Measurements from ENCODE around the gene ZNF786. TPM values are rescaled to one million over a fixed set of nuclear protein-coding genes. Genes with fewer than 3 reads are reported as not detected.
"Not testable (repeated sequence)": the region's sequence is repeated elsewhere in the genome, so short reads cannot be mapped to it uniquely, and the experiment has no call there.

Gene ZNF786
- total RNA-seq, 2 experiments from 2014 or later: 7.7 to 8.1 TPM

DNA sequence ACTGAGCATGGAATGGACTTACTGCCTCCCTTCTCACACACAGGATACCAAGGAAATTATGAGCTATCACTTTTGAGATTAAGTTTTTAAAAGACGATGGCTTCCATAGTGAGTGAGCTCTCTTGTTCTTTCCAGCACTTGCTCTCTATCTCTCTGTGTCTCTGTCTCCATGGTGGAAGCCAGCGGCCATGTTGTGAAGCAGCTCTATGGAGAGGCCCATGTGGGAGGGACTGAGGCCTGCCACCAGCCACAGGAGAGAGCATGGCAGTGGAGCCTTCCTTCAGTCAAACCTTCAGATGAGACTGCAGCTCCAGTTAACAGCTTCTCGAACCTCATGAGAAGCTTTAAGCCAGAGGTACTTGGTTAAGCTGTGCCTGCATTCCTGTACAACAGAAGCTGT lies 41.7 kb downstream of the ZNF786 start:
- DNase-seq: no peak
- H3K27me3 Mint-ChIP-seq: peaks cover under 1% of the 10 kb centered on the region
- CTCF ChIA-PET: interaction anchor here (0.5 to 2.3 kb wide), 6 partner anchors 9 to 306 kb away, joined by 3 to 5 read pairs (median 4); no protein-coding TSS in a partner anchor
- H3K4me1 Mint-ChIP-seq: no peaks in the 10 kb centered on the region
- no peaks in the 10 kb centered on the region for H3K36me3 Mint-ChIP-seq (ENCODE audit: low read depth)
- no peak overlapping the region for H3K27ac Mint-ChIP-seq
- no peak overlapping the region for H3K4me3 Mint-ChIP-seq
- no peaks in the 10 kb centered on the region for H3K9me3 Mint-ChIP-seq
- POLR2A ChIA-PET: no interaction called here

DNA sequence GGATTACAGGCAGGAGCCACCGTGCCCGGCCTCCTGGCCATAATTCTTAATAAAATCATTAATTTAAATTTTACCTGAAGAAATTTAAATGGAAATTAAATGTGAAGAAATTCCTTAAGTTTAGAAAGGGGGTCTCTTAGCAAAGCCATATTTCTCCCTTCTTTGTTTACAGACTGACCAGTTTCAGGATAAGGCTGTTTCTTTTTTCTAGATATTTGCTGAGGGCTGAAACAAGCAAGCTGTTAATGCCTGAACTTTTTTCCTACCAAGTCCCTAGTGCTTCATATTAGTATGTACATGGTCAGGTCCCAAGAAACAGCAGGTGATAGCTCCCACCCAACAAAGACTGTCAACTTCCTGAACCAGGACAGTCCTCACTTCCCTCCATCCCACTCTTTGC lies 44.1 kb downstream of the ZNF786 start:
- no peak overlapping the region for H3K27ac Mint-ChIP-seq
- ChIA-PET CTCF (interaction anchor here (2.6 kb wide), 1 partner anchor 19 kb away, joined by 15 read pairs; no protein-coding TSS in a partner anchor), POLR2A (no interaction called here)
- no peak for DNase-seq
- H3K4me3 Mint-ChIP-seq: no peak overlapping the region
- no peaks in the 10 kb centered on the region for H3K27me3 Mint-ChIP-seq
- H3K9me3 Mint-ChIP-seq: no peaks in the 10 kb centered on the region
- H3K4me1 Mint-ChIP-seq: no peaks in the 10 kb centered on the region
- no peaks in the 10 kb centered on the region for H3K36me3 Mint-ChIP-seq (ENCODE audit: low read depth)

DNA sequence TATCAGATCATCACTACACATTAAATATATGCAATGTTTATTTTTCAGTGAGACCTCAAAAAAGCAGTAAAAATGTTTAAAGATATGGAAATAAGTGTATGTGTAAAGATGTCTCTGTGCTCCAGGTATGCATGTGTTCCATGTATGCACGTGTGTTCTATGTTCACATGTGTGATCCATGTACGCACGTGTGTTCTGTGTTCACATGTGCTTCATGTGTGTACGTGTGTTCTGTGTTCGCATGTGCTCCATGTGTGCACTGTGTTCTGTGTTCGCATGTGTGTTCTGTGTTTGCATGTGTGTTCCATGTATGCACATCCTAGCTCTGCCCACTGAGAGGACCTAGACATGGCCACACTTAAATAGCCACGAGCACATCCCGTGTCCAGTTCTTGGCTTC lies 46.6 kb downstream of the ZNF786 start:
- POLR2A ChIA-PET: no interaction called here
- Mint-ChIP-seq H3K27me3 (no peaks in the 10 kb centered on the region), H3K4me1 (no peaks in the 10 kb centered on the region), H3K36me3 (ENCODE audit: low read depth) (no peaks in the 10 kb centered on the region), H3K4me3 (no peak overlapping the region), H3K9me3 (no peaks in the 10 kb centered on the region), H3K27ac (no peak overlapping the region)
- CTCF ChIA-PET: interaction anchor here (1.1 kb wide), 1 partner anchor 22 kb away, joined by 5 read pairs; no protein-coding TSS in a partner anchor
- DNase-seq: no peak

DNA sequence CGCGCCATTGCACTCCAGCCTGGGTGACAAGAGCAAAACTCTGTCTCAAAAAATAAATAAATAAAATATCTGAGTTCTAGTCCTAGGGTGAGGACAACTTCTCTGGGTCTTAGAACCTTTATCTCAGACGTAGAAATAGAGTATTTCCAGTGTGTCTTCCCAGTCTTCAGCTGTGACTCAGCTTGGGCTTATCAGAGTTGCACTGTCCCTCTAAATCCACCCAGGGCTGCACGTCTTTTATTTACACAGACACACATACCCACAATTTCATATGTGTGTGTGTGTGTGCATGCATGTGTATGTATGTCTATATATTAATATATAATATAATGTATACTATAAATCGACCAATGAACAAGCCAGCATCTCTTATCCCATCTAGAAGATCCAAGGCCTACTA lies 49.2 kb downstream of the ZNF786 start:
- Mint-ChIP-seq H3K4me1 (no peaks in the 10 kb centered on the region), H3K36me3 (ENCODE audit: low read depth) (peaks cover 3% of the 10 kb centered on the region), H3K9me3 (peaks cover 14% of the 10 kb centered on the region), H3K27me3 (peaks cover 2% of the 10 kb centered on the region), H3K4me3 (no peak overlapping the region), H3K27ac (no peak overlapping the region)
- ChIA-PET POLR2A (no interaction called here), CTCF (no interaction called here)
- DNase-seq: no peak

DNA sequence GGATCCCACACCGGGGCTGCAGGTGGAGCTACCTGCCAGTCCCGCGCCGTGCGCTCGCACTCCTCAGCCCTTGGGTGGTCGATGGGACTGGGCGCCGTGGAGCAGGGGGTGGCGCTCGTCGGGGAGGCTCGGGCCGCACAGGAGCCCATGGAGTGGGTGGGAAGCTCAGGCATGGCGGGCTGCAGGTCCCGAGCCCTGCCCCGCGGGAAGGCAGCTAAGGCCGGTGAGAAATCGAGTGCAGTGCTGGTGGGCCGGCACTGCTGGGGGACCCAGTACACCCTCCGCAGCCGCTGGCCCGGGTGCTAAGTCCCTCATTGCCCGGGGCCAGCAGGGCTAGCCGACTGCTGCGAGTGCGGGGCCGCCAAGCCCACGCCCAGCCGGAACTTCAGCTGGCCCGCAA lies 51.9 kb downstream of the ZNF786 start:
- POLR2A ChIA-PET; H3K27ac Mint-ChIP-seq; H3K36me3 Mint-ChIP-seq (ENCODE audit: low read depth); H3K4me3 Mint-ChIP-seq; H3K4me1 Mint-ChIP-seq; DNase-seq; H3K27me3 Mint-ChIP-seq: not testable (repeated sequence)
- CTCF ChIA-PET: interaction anchor here (1.8 kb wide), 1 partner anchor 27 kb away, joined by 6 read pairs; no protein-coding TSS in a partner anchor
- H3K9me3 Mint-ChIP-seq: peaks cover 20% of the 10 kb centered on the region

DNA sequence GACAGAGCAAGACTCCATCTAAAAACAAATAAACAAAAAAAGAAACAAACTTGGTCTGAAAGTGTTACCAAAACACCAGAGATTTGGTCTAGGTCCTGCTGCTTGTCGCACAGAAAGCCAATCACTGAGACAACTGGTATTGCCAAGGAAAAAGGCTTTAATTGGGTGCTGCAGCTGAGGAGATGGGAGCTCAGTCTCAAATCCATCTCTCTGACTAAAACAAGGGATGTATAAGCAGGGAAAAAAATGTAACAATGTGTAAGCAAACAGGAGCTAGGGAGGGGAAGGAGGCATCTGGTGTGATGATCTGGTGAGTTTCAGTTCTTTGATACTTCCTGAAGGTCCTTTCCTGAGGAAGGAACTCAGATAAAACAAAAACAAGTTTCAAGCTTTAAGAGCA lies 53.8 kb downstream of the ZNF786 start:
- H3K9me3 Mint-ChIP-seq: peaks cover 20% of the 10 kb centered on the region
- peaks cover 2% of the 10 kb centered on the region for H3K4me1 Mint-ChIP-seq
- H3K27ac Mint-ChIP-seq: no peak overlapping the region
- peaks cover 3% of the 10 kb centered on the region for H3K36me3 Mint-ChIP-seq (ENCODE audit: low read depth)
- DNase-seq: no peak
- peaks cover 2% of the 10 kb centered on the region for H3K27me3 Mint-ChIP-seq
- ChIA-PET POLR2A (no interaction called here), CTCF (interaction anchor here (1.0 kb wide), 1 partner anchor 28 kb away, joined by 3 read pairs; no protein-coding TSS in a partner anchor)
- H3K4me3 Mint-ChIP-seq: no peak overlapping the region

DNA sequence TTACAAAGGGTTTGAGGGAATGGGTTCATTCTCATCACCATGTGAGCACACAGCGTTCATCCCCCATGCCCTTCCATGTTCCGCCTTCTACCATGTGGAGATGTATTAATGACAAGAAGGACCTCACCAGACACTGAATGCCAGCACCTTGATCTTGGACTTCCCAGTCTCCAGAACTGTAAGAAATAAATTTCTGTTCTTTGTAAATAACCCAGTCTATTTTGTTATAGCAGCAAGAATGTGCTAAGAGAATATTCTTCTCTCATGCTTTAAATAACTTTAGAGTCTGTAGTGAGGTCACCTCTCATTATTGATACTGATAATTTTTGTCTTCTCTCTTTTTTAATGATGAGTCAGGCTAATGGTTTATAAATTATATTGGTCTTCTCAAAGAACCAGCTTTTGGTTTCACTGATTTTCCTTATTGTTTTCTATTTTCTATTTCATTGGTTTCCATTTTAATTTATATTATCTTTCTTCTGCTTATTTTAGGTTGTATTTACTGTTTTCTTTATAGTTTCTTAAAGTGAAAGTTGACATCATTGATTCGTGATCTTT lies 59.1 kb downstream of the ZNF786 start:
- no peak for DNase-seq
- Mint-ChIP-seq H3K36me3 (ENCODE audit: low read depth) (no peaks in the 10 kb centered on the region), H3K4me1 (peaks cover 21% of the 10 kb centered on the region), H3K4me3 (no peak overlapping the region), H3K9me3 (peaks cover 6% of the 10 kb centered on the region), H3K27me3 (no peaks in the 10 kb centered on the region), H3K27ac (no peak overlapping the region)
- CTCF ChIA-PET: interaction anchor here (1.0 kb wide), 1 partner anchor 24 kb away, joined by 3 read pairs; no protein-coding TSS in a partner anchor
- POLR2A ChIA-PET: no interaction called here

DNA sequence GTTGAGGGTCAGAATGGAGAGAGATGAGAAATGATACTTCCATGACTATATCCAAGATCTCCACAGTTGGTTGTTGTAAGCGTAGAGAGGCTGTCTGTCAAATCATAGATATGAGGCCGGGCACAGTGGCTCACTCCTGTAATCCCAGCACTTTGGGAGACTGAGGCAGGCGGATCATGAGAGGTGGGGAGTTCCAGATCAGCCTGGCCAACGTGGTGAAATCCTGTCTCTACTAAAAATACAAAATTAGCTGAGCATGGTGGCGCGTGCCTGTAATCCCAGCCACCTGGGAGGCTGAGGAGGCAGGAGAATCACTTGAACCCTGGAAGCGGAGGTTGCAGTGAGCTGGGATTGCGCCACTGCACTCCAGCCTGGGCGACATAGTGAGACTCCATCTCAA lies 60.1 kb downstream of the ZNF786 start:
- H3K36me3 Mint-ChIP-seq (ENCODE audit: low read depth); DNase-seq; H3K27ac Mint-ChIP-seq; H3K4me3 Mint-ChIP-seq; H3K27me3 Mint-ChIP-seq; POLR2A ChIA-PET; H3K9me3 Mint-ChIP-seq: not testable (repeated sequence)
- CTCF ChIA-PET: interaction anchor here (1.1 to 1.7 kb wide), 2 partner anchors 28 to 35 kb away, joined by 3 to 4 read pairs; no protein-coding TSS in a partner anchor
- H3K4me1 Mint-ChIP-seq: peaks cover 31% of the 10 kb centered on the region

DNA sequence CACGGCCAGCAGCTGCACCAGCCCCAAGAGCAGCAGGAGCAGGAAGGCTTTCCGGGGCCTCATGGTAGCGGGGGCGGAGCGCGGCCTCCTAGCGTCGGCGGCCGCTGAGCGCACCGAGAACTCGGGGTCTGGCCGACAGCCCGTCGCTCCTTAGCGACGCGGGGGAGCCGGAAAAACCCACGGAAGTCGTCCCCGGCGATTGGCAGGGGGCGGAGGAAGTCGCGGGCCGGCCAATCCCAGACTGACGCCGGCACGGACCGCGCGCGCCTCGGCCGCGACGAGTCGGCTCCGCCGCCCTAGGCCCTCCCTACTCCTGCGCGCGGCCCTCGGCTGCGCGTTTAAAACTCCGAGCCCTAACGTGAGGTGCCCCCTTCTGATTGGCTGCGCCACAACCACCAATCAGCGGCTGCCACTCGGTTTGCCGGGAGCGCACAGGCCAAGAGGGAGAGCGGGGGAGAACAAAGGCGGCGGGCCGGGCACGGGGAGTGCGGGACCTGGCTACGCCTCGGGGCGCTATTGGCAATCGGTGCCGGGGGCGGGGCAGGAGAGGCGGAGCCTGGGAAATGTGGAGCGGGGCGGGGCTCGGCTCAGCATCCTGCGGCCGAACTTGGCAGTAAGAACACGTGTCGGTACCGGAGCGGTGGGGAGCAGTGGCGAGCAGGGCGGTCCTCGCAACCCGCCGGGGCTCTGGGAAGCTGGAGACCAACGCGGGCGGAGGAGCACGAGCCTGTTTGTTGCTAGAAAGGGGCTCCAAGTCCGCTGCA lies 62.0 kb downstream of the ZNF786 start, which contains the start of gene PDIA4:
Gene PDIA4, minus strand, starts transcription at position 160 of the 764 bp plus-strand sequence. Its CDS starts 97 bp downstream, at position 63.
- no peaks in the 10 kb centered on the region for H3K9me3 Mint-ChIP-seq
- no peaks in the 10 kb centered on the region for H3K27me3 Mint-ChIP-seq
- DNase-seq: peak; percentile 100
- peak within 1 kb of the TSS; percentile 96 for H3K4me3 Mint-ChIP-seq
- peaks cover 40% of the 10 kb centered on the region for H3K4me1 Mint-ChIP-seq
- ChIA-PET POLR2A (no interaction called here), CTCF (interaction anchor here (0.8 to 3.4 kb wide), 6 partner anchors 14 to 97 kb away, joined by 3 to 14 read pairs (median 4); partner anchors contain the start of gene ZNF425)
- peaks cover 13% of the 10 kb centered on the region for H3K36me3 Mint-ChIP-seq (ENCODE audit: low read depth)
- peak within 1 kb of the TSS; percentile 94 for H3K27ac Mint-ChIP-seq

DNA sequence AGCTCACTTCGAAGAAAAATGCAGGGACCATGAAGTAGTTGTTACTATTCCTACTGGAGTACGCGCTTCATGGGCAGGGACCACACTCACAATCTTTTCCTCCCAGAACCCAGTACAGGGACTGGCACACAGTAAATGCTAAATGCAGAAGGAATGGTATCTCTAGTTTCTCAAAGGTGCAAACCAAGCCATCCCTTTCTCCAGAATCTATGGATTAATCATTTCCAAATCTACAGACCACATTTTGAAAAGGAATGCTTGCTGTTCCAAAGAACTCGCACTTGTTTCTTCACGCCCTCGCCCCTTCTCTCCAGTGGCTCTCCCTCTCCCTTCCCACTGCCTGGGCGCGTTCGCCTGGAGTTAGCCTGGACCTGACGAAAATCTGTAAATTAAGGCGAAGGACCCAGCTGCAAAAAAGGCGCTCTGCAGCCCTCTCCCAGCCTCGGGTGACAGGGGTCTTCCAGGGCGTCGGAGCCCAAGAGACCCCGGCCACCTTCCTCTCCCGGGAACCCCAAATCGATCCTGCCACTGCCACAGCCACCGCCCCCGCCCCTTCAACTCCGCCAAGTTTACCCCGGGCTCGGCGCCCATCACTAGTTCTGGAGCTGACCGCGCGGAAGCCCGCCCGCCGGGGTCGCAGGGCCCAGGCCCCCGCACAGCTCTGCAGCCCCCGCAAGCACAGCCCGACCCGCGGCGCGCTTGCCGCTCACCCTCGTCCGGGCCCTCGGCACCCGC lies 62.7 kb downstream of the ZNF786 start:
- Mint-ChIP-seq H3K4me1 (peaks cover 46% of the 10 kb centered on the region), H3K27ac (peak overlapping the region; percentile 94), H3K27me3 (no peaks in the 10 kb centered on the region), H3K36me3 (ENCODE audit: low read depth) (peaks cover 18% of the 10 kb centered on the region), H3K9me3 (no peaks in the 10 kb centered on the region), H3K4me3 (peak overlapping the region; percentile 96)
- DNase-seq: no peak
- CTCF ChIA-PET: interaction anchor here (0.8 to 3.4 kb wide), 5 partner anchors 14 to 98 kb away, joined by 3 to 14 read pairs (median 4); partner anchors contain the start of gene ZNF425
- POLR2A ChIA-PET: no interaction called here

DNA sequence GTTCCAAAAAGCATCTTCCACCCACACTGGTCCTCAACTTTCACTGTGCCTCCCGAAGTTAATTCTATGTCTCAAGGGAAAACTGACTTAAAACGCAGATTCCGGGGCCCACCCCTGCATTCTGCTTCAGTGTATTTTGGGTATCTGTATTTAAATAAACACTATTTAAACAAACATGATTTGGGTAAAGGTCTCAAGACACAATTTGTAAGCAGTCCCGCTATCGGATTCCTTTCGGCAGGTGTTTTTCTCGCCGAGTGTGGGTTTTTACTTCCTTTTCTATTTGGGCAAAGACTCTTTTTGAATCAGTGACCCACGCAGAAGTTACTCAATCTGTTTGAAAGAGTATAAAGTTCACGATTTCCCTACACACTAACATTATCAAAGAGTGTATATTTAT lies 63.5 kb downstream of the ZNF786 start:
- H3K4me1 Mint-ChIP-seq: peaks cover 49% of the 10 kb centered on the region
- POLR2A ChIA-PET: no interaction called here
- H3K36me3 Mint-ChIP-seq (ENCODE audit: low read depth): peaks cover 18% of the 10 kb centered on the region
- peak overlapping the region; percentile 94 for H3K27ac Mint-ChIP-seq
- H3K9me3 Mint-ChIP-seq: no peaks in the 10 kb centered on the region
- H3K27me3 Mint-ChIP-seq: no peaks in the 10 kb centered on the region
- no peak for DNase-seq
- peak overlapping the region; percentile 96 for H3K4me3 Mint-ChIP-seq
- CTCF ChIA-PET: interaction anchor here (0.5 to 3.4 kb wide), 6 partner anchors 11 to 440 kb away, joined by 3 to 14 read pairs (median 4); partner anchors contain the start of gene ZNF425

DNA sequence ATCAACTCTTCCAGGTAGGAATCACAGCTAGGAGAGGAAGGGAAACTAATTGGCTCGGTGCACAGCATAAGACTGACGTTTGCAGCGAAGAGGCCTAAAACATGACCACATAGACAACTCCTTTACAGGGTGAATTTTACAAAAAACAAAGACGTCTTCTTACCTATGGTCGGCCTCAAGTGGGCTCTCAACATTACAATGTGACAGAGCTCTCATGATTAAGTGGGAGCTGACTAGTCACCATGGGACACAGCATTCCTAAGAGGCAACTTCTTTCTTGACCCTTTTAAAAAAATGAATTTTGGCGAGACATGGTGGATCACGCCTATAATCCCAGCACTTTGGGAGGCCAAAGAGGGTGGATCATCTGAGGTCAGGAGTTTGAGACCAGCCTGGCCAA lies 66.9 kb downstream of the ZNF786 start:
- H3K36me3 Mint-ChIP-seq (ENCODE audit: low read depth): peaks cover 38% of the 10 kb centered on the region
- H3K27me3 Mint-ChIP-seq: no peaks in the 10 kb centered on the region
- CTCF ChIA-PET: interaction anchor here (0.9 kb wide), 1 partner anchor 42 kb away, joined by 3 read pairs; no protein-coding TSS in a partner anchor
- peaks cover 51% of the 10 kb centered on the region for H3K4me1 Mint-ChIP-seq
- no peak overlapping the region for H3K27ac Mint-ChIP-seq
- no peaks in the 10 kb centered on the region for H3K9me3 Mint-ChIP-seq
- H3K4me3 Mint-ChIP-seq: no peak overlapping the region
- no peak for DNase-seq
- POLR2A ChIA-PET: no interaction called here

Measured in activated CD4-positive, alpha-beta T cell treated with anti-CD3 and anti-CD28 coated beads, Interleukin-2, amount 10 ng/mL, durations not matched to agents 7 days and 5 days (primary cell).